ENCODE measurements around the gene CCNB3.
"Not testable (repeated sequence)": the region's sequence is repeated elsewhere in the genome, so short reads cannot be mapped to it uniquely, and the experiment has no call there.

Gene CCNB3

GRCh38 chrX:50198348-50198747 is 6.2 kb upstream of the CCNB3 start:
- H3K9ac ChIP-seq (ENCODE audit: low read length), result no peak overlapping the region
- no peak overlapping the region for H3K27ac ChIP-seq (ENCODE audit: low read length)
- H3K27me3 ChIP-seq (ENCODE audit: control insufficient read depth, insufficient read depth, low read length), result no peaks in the 10 kb centered on the region
- no peaks in the 10 kb centered on the region for H3K4me1 ChIP-seq (ENCODE audit: control insufficient read depth, low read depth, low read length)
- no peaks in the 10 kb centered on the region for H3K36me3 ChIP-seq (ENCODE audit: control insufficient read depth, low read depth, low read length)
- no peak overlapping the region for H3K4me3 ChIP-seq (ENCODE audit: low read length)
- H3K9me3 ChIP-seq (ENCODE audit: control insufficient read depth, low read depth, low read length), result peaks cover 14% of the 10 kb centered on the region

- H3K27ac ChIP-seq (ENCODE audit: low read length), result no peak within 1 kb of the TSS
- H3K9me3 ChIP-seq (ENCODE audit: control insufficient read depth, low read depth, low read length), result peaks cover 19% of the 10 kb centered on the region
Observed at GRCh38 chrX:50200907-50201306, 3.7 kb upstream of the CCNB3 start, which contains the start of gene AKAP4. Gene AKAP4 (minus strand): TSS chrX:50201007. CDS start chrX:50200889, 118 bp downstream.

GRCh38 chrX:50202539-50202938 is 2.0 kb upstream of the CCNB3 start:
- Histone ChIP-seq H3K4me1 (ENCODE audit: control insufficient read depth, low read depth, low read length) (no peaks in the 10 kb centered on the region), H3K27me3 (ENCODE audit: control insufficient read depth, insufficient read depth, low read length) (no peaks in the 10 kb centered on the region), H3K27ac (ENCODE audit: low read length) (no peak overlapping the region)

More at GRCh38 chrX:50200907-50201306, 3.7 kb upstream of the CCNB3 start, which contains the start of gene AKAP4:
- no peaks in the 10 kb centered on the region for H3K36me3 ChIP-seq (ENCODE audit: control insufficient read depth, low read depth, low read length)
- no peaks in the 10 kb centered on the region for H3K27me3 ChIP-seq (ENCODE audit: control insufficient read depth, insufficient read depth, low read length)
- H3K4me3 ChIP-seq (ENCODE audit: low read length), result no peak within 1 kb of the TSS
- H3K9ac ChIP-seq (ENCODE audit: low read length), result no peak within 1 kb of the TSS
- no peaks in the 10 kb centered on the region for H3K4me1 ChIP-seq (ENCODE audit: control insufficient read depth, low read depth, low read length)

GRCh38 chrX:50206753-50207152 is 2.2 kb downstream of the CCNB3 start:
- Histone ChIP-seq H3K4me3 (ENCODE audit: low read length) (no peak overlapping the region), H3K27me3 (ENCODE audit: control insufficient read depth, insufficient read depth, low read length) (no peaks in the 10 kb centered on the region), H3K36me3 (ENCODE audit: control insufficient read depth, low read depth, low read length) (no peaks in the 10 kb centered on the region), H3K9ac (ENCODE audit: low read length) (no peak overlapping the region), H3K27ac (ENCODE audit: low read length) (no peak overlapping the region), H3K4me1 (ENCODE audit: control insufficient read depth, low read depth, low read length) (no peaks in the 10 kb centered on the region), H3K9me3 (ENCODE audit: control insufficient read depth, low read depth, low read length) (peaks cover 22% of the 10 kb centered on the region)

More at GRCh38 chrX:50202539-50202938, 2.0 kb upstream of the CCNB3 start:
- Histone ChIP-seq H3K9ac (ENCODE audit: low read length) (no peak overlapping the region), H3K9me3 (ENCODE audit: control insufficient read depth, low read depth, low read length) (peaks cover 15% of the 10 kb centered on the region), H3K4me3 (ENCODE audit: low read length) (no peak overlapping the region), H3K36me3 (ENCODE audit: control insufficient read depth, low read depth, low read length) (no peaks in the 10 kb centered on the region)

- Histone ChIP-seq H3K27me3 (ENCODE audit: control insufficient read depth, insufficient read depth, low read length) (no peaks in the 10 kb centered on the region), H3K9me3 (ENCODE audit: control insufficient read depth, low read depth, low read length) (peaks cover 17% of the 10 kb centered on the region), H3K4me3 (ENCODE audit: low read length) (no peak overlapping the region), H3K27ac (ENCODE audit: low read length) (no peak overlapping the region), H3K4me1 (ENCODE audit: control insufficient read depth, low read depth, low read length) (no peaks in the 10 kb centered on the region), H3K36me3 (ENCODE audit: control insufficient read depth, low read depth, low read length) (no peaks in the 10 kb centered on the region), H3K9ac (ENCODE audit: low read length) (no peak overlapping the region)
Observed at GRCh38 chrX:50211510-50211909, 6.9 kb downstream of the CCNB3 start.

DNA sequence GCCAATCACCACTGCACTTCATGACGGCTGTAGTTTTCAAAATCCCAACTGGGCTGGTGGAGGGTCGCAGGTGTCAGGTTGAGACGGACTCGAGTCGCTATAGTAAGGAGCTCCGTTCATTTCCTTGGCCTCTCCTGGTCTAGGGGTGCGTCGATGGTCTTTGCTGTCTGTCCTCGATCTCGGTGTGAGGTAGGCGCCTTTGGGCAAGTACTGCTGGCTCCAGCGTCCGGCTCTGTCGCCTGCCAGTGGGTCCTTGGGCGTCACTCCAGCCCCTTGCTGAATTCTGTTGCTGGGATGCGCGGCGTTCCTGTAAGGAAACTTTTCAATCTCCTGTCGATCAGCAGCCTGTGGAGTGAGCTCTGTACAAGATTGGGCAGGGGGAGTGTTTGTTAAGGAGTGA is 76.7 kb downstream of the CCNB3 start:
- Histone ChIP-seq H3K27me3 (ENCODE audit: control insufficient read depth, insufficient read depth, low read length) (no peaks in the 10 kb centered on the region), H3K4me1 (ENCODE audit: control insufficient read depth, low read depth, low read length) (no peaks in the 10 kb centered on the region), H3K36me3 (ENCODE audit: control insufficient read depth, low read depth, low read length) (no peaks in the 10 kb centered on the region), H3K27ac (ENCODE audit: low read length) (no peak overlapping the region), H3K9me3 (ENCODE audit: control insufficient read depth, low read depth, low read length) (peaks cover 20% of the 10 kb centered on the region), H3K4me3 (ENCODE audit: low read length) (no peak overlapping the region), H3K9ac (ENCODE audit: low read length) (no peak overlapping the region)

- Histone ChIP-seq H3K27me3 (ENCODE audit: control insufficient read depth, insufficient read depth, low read length) (no peaks in the 10 kb centered on the region), H3K9me3 (ENCODE audit: control insufficient read depth, low read depth, low read length) (peaks cover 18% of the 10 kb centered on the region)
Observed at GRCh38 chrX:50327235-50327634, 122.7 kb downstream of the CCNB3 start.

DNA sequence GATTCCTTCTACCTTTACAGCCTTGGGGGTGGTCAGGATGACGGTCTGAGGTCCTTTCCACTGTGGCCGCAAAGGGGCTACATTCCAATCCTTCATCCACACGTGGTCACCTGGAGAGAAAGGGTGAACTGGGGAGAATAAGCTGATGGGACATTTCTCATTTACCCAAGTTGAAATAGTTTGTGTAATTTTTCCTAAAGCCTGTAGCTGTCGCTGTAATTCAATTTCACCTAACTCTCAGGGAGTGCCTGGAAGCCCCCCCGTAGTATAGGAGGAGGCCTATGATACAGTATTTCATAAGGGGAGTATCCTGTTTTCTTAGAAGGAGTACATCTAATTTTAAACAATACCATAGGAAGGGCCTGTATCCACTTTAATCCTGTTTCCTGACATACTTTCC is 128.1 kb downstream of the CCNB3 start:
- not testable (repeated sequence) for H3K9ac ChIP-seq (ENCODE audit: low read length); H3K9me3 ChIP-seq (ENCODE audit: control insufficient read depth, low read depth, low read length); H3K4me3 ChIP-seq (ENCODE audit: low read length); H3K4me1 ChIP-seq (ENCODE audit: control insufficient read depth, low read depth, low read length); H3K27me3 ChIP-seq (ENCODE audit: control insufficient read depth, insufficient read depth, low read length); H3K27ac ChIP-seq (ENCODE audit: low read length); H3K36me3 ChIP-seq (ENCODE audit: control insufficient read depth, low read depth, low read length)

More at GRCh38 chrX:50327235-50327634, 122.7 kb downstream of the CCNB3 start:
- no peaks in the 10 kb centered on the region for H3K4me1 ChIP-seq (ENCODE audit: control insufficient read depth, low read depth, low read length)
- H3K27ac ChIP-seq (ENCODE audit: low read length), result no peak overlapping the region
- H3K9ac ChIP-seq (ENCODE audit: low read length), result no peak overlapping the region
- no peak overlapping the region for H3K4me3 ChIP-seq (ENCODE audit: low read length)
- no peaks in the 10 kb centered on the region for H3K36me3 ChIP-seq (ENCODE audit: control insufficient read depth, low read depth, low read length)

GRCh38 chrX:50333308-50333707 is 128.7 kb downstream of the CCNB3 start:
- H3K27ac ChIP-seq (ENCODE audit: low read length), result no peak overlapping the region
- no peaks in the 10 kb centered on the region for H3K4me1 ChIP-seq (ENCODE audit: control insufficient read depth, low read depth, low read length)
- no peak overlapping the region for H3K9ac ChIP-seq (ENCODE audit: low read length)
- peaks cover 7% of the 10 kb centered on the region for H3K9me3 ChIP-seq (ENCODE audit: control insufficient read depth, low read depth, low read length)
- no peaks in the 10 kb centered on the region for H3K36me3 ChIP-seq (ENCODE audit: control insufficient read depth, low read depth, low read length)
- no peak overlapping the region for H3K4me3 ChIP-seq (ENCODE audit: low read length)
- H3K27me3 ChIP-seq (ENCODE audit: control insufficient read depth, insufficient read depth, low read length), result no peaks in the 10 kb centered on the region

- H3K27me3 ChIP-seq (ENCODE audit: control insufficient read depth, insufficient read depth, low read length), result no peaks in the 10 kb centered on the region
- H3K4me3 ChIP-seq (ENCODE audit: low read length), result no peak overlapping the region
- H3K27ac ChIP-seq (ENCODE audit: low read length), result no peak overlapping the region
- H3K9me3 ChIP-seq (ENCODE audit: control insufficient read depth, low read depth, low read length), result peaks cover 12% of the 10 kb centered on the region
- H3K36me3 ChIP-seq (ENCODE audit: control insufficient read depth, low read depth, low read length), result no peaks in the 10 kb centered on the region
- no peaks in the 10 kb centered on the region for H3K4me1 ChIP-seq (ENCODE audit: control insufficient read depth, low read depth, low read length)
- H3K9ac ChIP-seq (ENCODE audit: low read length), result no peak overlapping the region
Observed at GRCh38 chrX:50343917-50344316, 139.4 kb downstream of the CCNB3 start.

- Histone ChIP-seq H3K9me3 (ENCODE audit: control insufficient read depth, low read depth, low read length) (peaks cover 19% of the 10 kb centered on the region), H3K9ac (ENCODE audit: low read length) (no peak overlapping the region), H3K27ac (ENCODE audit: low read length) (no peak overlapping the region), H3K4me1 (ENCODE audit: control insufficient read depth, low read depth, low read length) (no peaks in the 10 kb centered on the region), H3K27me3 (ENCODE audit: control insufficient read depth, insufficient read depth, low read length) (no peaks in the 10 kb centered on the region), H3K36me3 (ENCODE audit: control insufficient read depth, low read depth, low read length) (no peaks in the 10 kb centered on the region), H3K4me3 (ENCODE audit: low read length) (no peak overlapping the region)
Observed at GRCh38 chrX:50372966-50373365, 168.4 kb downstream of the CCNB3 start.

DNA sequence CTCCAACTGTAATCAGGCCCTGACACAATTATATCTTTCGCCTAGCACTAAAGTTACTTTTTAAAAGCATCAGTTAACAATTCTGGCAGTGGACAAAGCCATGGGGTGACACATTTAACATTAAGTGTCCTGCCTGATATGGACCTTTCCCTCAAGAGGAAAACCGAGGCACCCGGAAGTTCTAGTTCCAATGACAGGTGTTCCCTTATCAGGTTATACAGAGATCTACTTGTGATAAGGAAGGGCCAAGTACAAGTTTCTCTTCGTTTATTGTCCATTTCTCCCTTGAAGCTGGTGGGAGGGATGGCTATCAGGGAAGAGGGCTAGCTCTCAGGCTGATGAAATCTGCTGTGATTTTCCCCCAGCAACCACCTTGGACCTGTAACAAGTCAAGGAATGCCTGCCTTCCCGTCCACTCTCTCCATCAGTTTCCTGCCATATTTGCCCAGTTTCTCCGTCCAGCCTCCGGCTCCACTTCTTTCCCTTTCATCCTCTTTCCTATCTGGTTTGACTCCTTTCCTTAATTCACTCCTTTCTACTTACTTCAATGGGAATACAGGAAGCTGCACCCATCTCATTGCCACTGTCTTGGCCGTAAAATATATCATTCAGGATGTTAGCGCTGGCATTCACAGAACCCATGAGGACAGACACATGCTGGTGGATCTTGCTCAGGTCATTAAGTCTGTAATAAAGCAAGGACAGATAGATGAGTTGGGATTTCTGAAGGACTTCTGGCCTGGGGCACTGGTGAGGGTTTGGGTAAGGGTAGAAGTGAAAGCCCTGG is 171.1 kb downstream of the CCNB3 start:
- no peaks in the 10 kb centered on the region for H3K36me3 ChIP-seq (ENCODE audit: control insufficient read depth, low read depth, low read length)
- no peaks in the 10 kb centered on the region for H3K4me1 ChIP-seq (ENCODE audit: control insufficient read depth, low read depth, low read length)
- H3K4me3 ChIP-seq (ENCODE audit: low read length), result no peak overlapping the region
- peaks cover 25% of the 10 kb centered on the region for H3K9me3 ChIP-seq (ENCODE audit: control insufficient read depth, low read depth, low read length)
- no peak overlapping the region for H3K9ac ChIP-seq (ENCODE audit: low read length)
- no peaks in the 10 kb centered on the region for H3K27me3 ChIP-seq (ENCODE audit: control insufficient read depth, insufficient read depth, low read length)
- H3K27ac ChIP-seq (ENCODE audit: low read length), result no peak overlapping the region
